ENCODE measurements around the gene SLC2A14.
"Not testable (repeated sequence)": the region's sequence is repeated elsewhere in the genome, so short reads cannot be mapped to it uniquely, and the experiment has no call there.

Gene SLC2A14

GRCh38 chr12:7832059-7832696, 40.5 kb downstream of the SLC2A14 start:
- DNase-seq: no peak

- DNase-seq: not testable (repeated sequence)
Observed at GRCh38 chr12:7829737-7830136, 43.0 kb downstream of the SLC2A14 start.

- DNase-seq: not testable (repeated sequence)
Observed at GRCh38 chr12:7825754-7826153, 47.0 kb downstream of the SLC2A14 start.

GRCh38 chr12:7806863-7807487, 65.7 kb downstream of the SLC2A14 start:
- DNase-seq: peak; percentile 19

DNA sequence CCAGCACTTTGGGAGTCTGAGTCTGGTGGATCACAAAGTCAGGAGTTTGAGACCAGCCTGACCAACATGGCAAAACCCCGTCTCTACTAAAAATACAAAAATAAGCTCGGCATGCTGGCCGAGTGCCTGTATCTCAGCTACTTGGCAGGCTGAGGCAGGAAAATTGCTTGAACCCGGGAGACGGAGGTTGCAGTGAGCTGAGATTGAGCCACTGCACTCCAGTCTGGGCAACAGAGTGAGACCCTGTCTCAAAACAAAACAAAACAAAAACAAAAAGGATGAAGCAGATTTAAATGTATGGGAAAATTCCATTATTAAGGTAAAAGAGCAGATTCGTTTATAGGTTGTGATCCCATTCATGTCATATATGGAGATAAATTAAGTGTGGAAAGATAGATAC, 66.4 kb downstream of the SLC2A14 start:
- DNase-seq: not testable (repeated sequence)

DNA sequence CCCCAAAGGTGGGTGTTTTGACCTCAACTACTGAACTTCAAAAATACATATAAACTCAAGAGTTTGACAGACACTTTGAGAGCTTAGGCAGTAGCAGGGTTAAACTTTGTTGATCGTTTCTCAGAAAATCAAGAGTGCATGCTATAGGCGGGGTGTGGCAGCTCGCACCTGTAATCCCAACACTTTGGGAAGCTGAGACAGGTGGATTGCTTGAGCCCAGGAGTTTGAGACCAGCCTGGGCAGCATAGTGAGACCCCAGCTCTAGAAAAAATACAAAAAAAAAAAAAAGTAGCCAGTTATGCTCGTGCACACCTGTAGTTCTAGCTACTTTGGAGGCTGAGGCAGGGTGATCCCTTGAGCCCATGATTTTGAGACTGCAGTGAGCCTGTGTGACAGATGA, 71.3 kb downstream of the SLC2A14 start:
- DNase-seq: no peak

DNA sequence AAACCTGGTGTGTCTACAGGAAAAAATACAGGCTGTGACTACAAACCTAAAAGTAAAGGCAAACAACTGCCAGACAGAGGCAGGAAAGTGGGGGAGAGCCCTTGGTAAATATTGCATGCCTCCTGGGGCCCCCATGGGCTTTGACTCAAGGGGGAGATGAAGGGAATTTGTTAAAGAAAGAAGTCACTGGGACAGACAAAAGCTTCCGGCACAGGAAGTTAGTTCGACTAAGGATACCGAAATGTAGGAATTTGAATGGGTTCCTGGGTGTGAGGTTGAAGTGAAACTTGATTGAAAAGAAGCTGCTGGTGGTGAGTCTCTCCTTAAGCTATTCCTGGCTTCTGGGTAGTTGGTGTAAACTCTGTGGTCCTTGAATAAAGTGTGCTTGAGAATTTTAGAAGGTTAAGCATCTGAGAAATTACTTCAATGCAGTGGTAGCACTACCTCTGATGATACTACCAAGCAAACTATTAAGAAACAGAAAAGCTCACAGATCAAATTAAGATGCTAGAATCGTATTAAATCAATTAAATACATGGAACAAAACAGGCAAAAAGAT, 73.9 kb downstream of the SLC2A14 start:
- not testable (repeated sequence) for DNase-seq

GRCh38 chr12:7797698-7798398, 74.9 kb downstream of the SLC2A14 start:
- DNase-seq: no peak

DNA sequence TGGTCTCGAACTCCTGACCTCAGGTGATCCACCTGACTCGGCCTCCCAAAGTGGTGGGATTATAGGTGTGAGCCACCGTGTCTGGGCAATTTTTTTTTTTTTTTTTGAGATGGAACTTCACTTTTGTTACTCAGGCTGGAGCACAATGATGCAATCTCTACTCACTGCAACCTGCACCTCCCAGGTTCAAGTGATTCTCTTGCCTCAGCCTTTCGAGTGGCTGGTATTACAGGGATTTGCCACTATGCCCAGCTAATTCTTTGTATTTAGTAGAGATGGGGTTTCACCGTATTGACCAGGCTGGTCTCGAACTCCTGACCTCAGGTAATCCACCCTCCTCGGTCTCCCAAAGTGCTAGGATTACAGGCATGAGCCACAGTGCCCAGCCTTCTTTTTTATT, 75.4 kb downstream of the SLC2A14 start:
- DNase-seq: not testable (repeated sequence)

DNA sequence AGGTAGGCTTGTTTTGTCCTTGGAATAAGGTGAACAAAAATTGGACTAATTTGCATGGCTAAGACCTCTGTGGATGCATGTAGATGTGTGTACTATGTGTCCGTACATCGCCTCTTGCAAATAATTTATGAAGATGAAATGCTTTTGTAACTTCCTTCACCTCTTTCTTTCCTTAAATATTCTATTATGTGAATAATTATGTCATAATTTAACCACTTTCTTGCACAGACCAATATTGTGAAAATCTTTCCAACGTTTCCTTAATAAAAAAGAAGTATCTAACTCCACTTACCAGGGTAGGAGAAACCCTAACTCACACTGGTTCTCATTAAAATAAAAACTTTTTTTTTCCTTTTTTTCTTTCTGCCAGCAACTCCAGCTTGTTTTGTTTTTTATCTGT, 79.5 kb downstream of the SLC2A14 start:
- DNase-seq: no peak

DNA sequence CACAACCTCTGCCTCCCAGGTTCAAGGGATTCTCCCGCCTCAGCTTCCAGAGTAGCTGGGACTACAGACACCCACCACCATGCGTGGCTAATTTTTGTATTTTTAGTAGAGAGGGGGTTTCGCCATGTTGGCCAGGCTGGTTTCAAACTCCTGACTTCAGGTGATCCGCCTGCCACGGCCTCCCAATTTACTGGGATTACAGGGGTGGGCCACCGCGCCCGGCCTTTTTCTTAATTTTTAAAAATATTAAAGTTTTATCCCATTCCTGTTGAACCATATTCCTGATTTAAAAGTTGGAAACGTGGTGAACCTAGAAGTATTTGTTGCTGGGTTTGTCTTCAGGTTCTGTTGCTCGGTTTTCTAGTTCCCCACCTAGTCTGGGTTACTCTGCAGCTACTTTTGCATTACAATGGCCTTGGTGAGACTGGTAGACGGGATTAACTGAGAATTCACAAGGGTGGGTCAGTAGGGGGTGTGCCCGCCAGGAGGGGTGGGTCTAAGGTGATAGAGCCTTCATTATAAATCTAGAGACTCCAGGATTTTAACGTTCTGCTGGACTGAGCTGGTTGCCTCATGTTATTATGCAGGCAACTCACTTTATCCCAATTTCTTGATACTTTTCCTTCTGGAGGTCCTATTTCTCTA, 83.7 kb downstream of the SLC2A14 start, which contains the start of gene NANOG:
NANOG (plus strand) TSS at position 519 of the 645 bp plus-strand sequence. CDS start 213 bp downstream, outside the sequence.
- DNase-seq: not testable (repeated sequence)

GRCh38 chr12:7788294-7788660, 84.4 kb downstream of the SLC2A14 start:
- no peak for DNase-seq

GRCh38 chr12:7787574-7788293, 85.0 kb downstream of the SLC2A14 start:
- no peak for DNase-seq

GRCh38 chr12:7784701-7785100, 88.0 kb downstream of the SLC2A14 start:
- no peak for DNase-seq

- DNase-seq: not testable (repeated sequence)
Observed at GRCh38 chr12:7783433-7783832, 89.3 kb downstream of the SLC2A14 start.

DNA sequence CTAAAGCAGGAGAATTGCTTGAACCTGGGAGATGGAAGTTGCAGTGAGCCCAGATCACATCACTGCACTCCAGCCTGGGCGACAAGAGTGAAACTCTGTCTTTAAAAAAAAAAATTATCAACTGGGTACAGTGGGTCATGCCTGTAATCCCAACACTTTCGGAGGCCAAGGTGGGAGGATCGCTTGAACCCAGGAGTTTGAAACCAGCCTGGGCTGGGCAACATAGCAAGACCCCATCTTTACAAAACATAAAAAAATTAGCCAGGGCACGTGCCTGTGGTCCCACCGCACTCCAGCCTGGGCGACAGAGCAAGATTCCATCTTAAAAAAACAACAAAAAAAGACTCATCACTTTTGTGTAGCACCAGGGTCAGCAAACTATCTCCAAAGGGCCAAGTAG, 90.7 kb downstream of the SLC2A14 start:
- no peak for DNase-seq

- DNase-seq: no peak
Observed at GRCh38 chr12:7781274-7781673, 91.4 kb downstream of the SLC2A14 start.

GRCh38 chr12:7769999-7770398, 102.7 kb downstream of the SLC2A14 start:
- DNase-seq: no peak
